GM19397 (cell line): ENCODE data around the gene ADAMTS17.
"Not testable (repeated sequence)": the region's sequence is repeated elsewhere in the genome, so short reads cannot be mapped to it uniquely, and the experiment has no call there.

Experiments
- ATAC-seq: cut with Tn5 transposase; IDR thresholded peaks from one replicate; pipeline ENCODE4 v1.9.1; 2021; ENCODE audit warnings: mild to moderate bottlenecking, moderate library complexity; ENCODE audit not compliant: unreplicated experiment

Gene ADAMTS17

GRCh38 chr15:100096248-100096600 lies 245.6 kb downstream of the ADAMTS17 start:
- no peak for ATAC-seq

- no peak for ATAC-seq
Measured at GRCh38 chr15:100095541-100096247, 246.1 kb downstream of the ADAMTS17 start.

GRCh38 chr15:100094127-100094510 lies 247.7 kb downstream of the ADAMTS17 start:
- no peak for ATAC-seq

GRCh38 chr15:100093211-100094126 lies 248.3 kb downstream of the ADAMTS17 start:
- ATAC-seq = no peak

- no peak for ATAC-seq
Measured at GRCh38 chr15:100092034-100092433, 249.7 kb downstream of the ADAMTS17 start.

- ATAC-seq = no peak
Measured at GRCh38 chr15:100090411-100090810, 251.4 kb downstream of the ADAMTS17 start.

GRCh38 chr15:100084042-100084821 lies 257.5 kb downstream of the ADAMTS17 start:
- not testable (repeated sequence) for ATAC-seq

GRCh38 chr15:100083572-100083971 lies 258.2 kb downstream of the ADAMTS17 start:
- no peak for ATAC-seq

GRCh38 chr15:100082761-100083402 lies 258.9 kb downstream of the ADAMTS17 start:
- no peak for ATAC-seq

- no peak for ATAC-seq
Measured at GRCh38 chr15:100081454-100081853, 260.3 kb downstream of the ADAMTS17 start.

GRCh38 chr15:100078511-100079220 lies 263.1 kb downstream of the ADAMTS17 start:
- ATAC-seq = no peak

- no peak for ATAC-seq
Measured at GRCh38 chr15:100075229-100075628, 266.5 kb downstream of the ADAMTS17 start.

- ATAC-seq = no peak
Measured at GRCh38 chr15:100073982-100074381, 267.8 kb downstream of the ADAMTS17 start.

GRCh38 chr15:100066521-100067280 lies 275.1 kb downstream of the ADAMTS17 start:
- ATAC-seq = not testable (repeated sequence)

- no peak for ATAC-seq
Measured at GRCh38 chr15:100061944-100062343, 279.8 kb downstream of the ADAMTS17 start.

GRCh38 chr15:100060276-100060926 lies 281.4 kb downstream of the ADAMTS17 start:
- no peak for ATAC-seq

- no peak for ATAC-seq
Measured at GRCh38 chr15:100059521-100059920, 282.3 kb downstream of the ADAMTS17 start.

GRCh38 chr15:100059094-100059493 lies 282.7 kb downstream of the ADAMTS17 start:
- no peak for ATAC-seq

GRCh38 chr15:100058458-100058857 lies 283.3 kb downstream of the ADAMTS17 start:
- no peak for ATAC-seq
